Measurements from ENCODE around the gene IPPK.
"Not testable (repeated sequence)": the region's sequence is repeated elsewhere in the genome, so short reads cannot be mapped to it uniquely, and the experiment has no call there.

The IPPK gene

GRCh38 chr9:92612292-92612691 is 57.6 kb downstream of the IPPK start:
- DNase-seq = no peak

- DNase-seq = no peak
Observed at GRCh38 chr9:92611621-92612285, 58.2 kb downstream of the IPPK start.

GRCh38 chr9:92610470-92611420 is 59.2 kb downstream of the IPPK start:
- no peak for DNase-seq

- no peak for DNase-seq
Observed at GRCh38 chr9:92608909-92609445, 61.0 kb downstream of the IPPK start.

DNA sequence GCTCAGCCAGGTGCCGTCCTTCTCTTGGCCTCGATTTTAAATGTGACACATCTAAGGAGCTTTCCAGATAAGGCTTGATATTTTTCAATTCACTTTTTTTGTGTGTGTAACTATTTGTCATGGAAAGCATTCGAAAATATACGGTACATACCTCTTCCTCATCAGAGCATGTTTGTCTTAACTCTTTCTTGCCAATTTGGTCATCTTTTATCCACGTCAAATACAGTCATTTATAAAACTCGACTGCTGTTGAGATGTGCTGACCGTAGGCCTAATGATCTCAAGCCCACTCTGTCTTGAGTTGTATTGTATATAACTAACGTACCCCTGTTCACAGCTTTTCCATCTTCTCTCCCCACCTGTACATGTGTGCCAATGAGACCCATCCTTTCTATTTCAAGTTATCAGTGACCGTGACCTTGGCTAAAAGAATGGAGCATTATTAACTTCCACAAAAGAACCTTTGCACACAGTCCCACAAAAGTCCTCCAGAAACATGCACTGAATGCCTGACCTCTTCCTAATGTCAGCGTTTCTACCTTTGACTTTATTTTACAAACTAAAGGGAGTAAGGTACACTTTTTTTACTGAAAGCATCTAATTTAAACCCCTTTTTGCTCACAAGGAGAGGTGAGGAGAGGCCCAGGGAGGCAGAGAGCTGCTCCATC is 61.6 kb downstream of the IPPK start:
- DNase-seq = no peak

- no peak for DNase-seq
Observed at GRCh38 chr9:92607773-92608172, 62.2 kb downstream of the IPPK start.

DNA sequence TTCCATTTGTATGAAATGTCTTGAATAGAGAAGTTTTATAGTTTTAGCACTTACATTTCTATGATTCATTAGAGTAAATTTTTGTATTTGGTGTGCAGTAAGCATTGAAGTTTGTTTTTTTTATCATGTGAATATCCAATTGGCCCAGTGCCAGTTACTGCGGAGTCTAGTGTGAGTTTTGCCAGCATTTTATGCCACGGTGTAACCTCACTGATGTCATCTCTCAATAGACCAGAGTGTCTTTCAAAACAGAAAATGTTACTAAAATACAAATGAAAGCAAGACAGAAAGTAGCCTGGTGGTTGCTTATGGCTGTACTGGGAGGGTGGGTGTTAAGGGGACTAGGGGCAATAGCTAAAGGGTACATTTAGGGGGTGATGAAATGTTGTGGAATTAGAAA is 62.8 kb downstream of the IPPK start:
- no peak for DNase-seq

DNA sequence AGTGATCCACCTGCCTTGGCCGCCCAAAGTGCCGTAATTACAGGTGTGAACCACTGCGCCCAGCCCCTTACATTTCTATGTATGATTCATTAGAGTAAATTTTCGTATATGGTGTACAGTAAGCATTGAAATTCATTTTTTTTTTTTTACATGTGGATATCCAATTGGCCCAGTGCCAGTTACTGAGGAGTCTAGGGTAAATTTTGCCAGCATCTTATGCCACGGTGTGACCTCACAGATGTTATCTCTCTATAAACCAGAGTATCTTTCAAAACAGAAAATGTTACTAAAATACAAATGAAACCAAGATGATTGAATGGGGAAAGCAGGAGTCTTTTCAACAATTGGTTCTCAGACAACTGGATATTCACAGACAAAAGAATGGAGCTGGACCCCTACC is 64.7 kb downstream of the IPPK start:
- DNase-seq = no peak

- no peak for DNase-seq
Observed at GRCh38 chr9:92603990-92604389, 65.9 kb downstream of the IPPK start.

- no peak for DNase-seq
Observed at GRCh38 chr9:92603100-92603499, 66.8 kb downstream of the IPPK start.

- DNase-seq = no peak
Observed at GRCh38 chr9:92602413-92602812, 67.5 kb downstream of the IPPK start.

- DNase-seq = no peak
Observed at GRCh38 chr9:92601451-92601850, 68.5 kb downstream of the IPPK start.

- DNase-seq = no peak
Observed at GRCh38 chr9:92600462-92601261, 69.3 kb downstream of the IPPK start.

- DNase-seq = no peak
Observed at GRCh38 chr9:92599938-92600461, 69.9 kb downstream of the IPPK start.

DNA sequence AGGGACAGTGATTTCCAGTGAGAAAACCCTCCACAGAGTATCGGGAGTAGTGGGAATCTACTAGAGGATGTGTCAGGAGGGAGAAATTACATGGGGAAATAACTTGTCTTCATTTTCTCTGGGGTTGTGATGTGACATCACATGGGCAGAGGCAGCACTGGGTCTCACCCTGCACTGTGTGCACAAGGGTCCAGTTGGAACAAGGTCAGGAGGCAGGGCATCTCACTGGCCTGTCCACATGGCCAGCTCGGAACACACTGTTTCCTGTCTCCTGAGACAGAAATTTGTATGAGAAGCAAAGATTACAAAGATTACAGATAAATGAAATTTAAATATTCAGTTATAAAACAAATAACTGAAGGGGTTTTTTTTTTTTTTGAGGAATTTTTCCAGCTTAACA is 71.5 kb downstream of the IPPK start:
- DNase-seq = no peak

- DNase-seq = no peak
Observed at GRCh38 chr9:92595930-92596329, 74.0 kb downstream of the IPPK start.

DNA sequence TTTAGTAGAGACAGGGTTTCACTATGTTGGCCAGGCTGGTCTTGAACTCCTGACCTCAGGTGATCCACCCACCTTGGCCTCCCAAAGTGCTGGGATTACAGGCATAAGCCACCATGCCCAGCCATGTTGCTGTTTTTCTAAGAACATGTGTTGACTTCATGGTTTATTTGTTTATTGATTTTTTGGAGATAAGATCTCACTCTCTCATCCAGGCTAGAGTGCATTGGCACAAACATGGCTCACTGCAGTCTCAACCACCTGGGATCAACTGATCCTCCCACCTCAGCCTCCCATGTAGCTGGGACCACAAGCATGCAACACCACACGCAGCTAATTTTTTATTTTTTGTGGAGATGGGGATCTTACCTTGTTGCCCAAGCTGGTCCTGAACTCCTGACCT is 74.9 kb downstream of the IPPK start:
- not testable (repeated sequence) for DNase-seq

DNA sequence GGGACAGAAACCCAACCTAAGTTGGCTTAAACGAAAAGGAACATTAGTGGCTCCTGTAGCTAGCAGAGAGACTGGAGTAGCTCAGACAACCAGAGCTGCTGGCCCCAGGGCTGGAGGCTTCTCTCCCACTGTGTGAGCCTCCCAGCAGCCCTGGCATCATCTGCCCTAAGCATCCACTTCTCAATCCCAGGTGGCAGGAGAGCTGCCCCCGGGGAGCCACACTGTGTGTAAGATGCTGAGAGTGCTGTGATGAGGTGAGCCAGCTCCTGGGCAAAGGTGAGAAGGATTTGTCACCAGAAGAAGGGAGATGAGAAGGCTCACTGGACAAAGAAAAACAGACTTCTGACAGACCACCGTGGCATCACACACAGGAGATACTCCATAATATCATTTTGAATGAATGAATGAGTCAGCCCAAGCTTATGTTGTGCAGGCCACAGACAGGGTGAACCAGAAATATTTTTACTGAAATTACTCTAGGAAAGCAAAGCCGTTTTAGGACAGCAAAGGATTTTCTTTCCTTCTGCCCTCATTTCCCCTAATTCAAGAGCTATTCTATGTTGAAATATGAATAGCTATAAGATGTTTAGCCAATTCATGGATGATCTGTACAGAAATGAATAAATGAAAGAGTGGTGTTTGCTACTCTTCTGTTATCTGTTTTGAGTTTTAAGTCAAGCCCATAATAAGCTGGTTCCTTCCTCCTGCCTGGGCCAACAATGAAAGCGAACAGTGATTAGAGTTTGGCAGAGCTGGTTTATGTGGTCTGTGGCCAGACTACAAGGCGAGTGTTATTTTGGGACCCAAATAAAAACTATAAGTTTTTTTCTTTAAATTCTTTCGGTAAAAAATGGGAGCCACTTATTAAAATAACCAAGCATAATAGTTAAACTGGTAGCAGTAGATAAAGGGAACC is 76.7 kb downstream of the IPPK start:
- no peak for DNase-seq

DNA sequence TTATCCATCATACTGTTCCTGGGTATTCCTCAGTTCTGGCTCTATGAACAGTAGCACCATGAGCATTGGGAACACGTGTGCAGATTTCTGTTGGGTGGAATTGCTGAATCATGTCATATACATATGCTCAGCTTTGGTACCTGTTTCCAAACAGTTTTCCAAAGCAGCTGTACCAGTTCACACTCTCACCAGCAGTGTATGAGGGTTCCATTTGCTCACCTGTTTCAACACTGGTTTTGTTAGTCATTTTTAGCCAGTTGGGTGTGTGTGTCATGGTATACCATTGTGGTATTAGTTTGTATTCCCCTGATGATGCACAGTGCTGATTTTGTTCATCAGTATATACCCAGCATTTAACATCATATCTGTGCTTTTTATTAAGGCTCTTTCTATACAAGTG is 77.4 kb downstream of the IPPK start:
- DNase-seq = no peak

GRCh38 chr9:92590377-92590776 is 79.6 kb downstream of the IPPK start:
- DNase-seq = no peak

- no peak for DNase-seq
Observed at GRCh38 chr9:92589923-92590322, 80.0 kb downstream of the IPPK start.

All from stimulated activated CD4-positive, alpha-beta T cell treated with anti-CD3 and anti-CD28 coated beads, Interleukin-4, amount 100 ng/mL, for 24 hours (primary cell).